Measurements from ENCODE around the gene COL27A1. TPM values are rescaled to one million over a fixed set of nuclear protein-coding genes. Genes with fewer than 3 reads are reported as not detected.

COL27A1 gene
- total and polyA plus RNA-seq, 2 experiments from 2014 or later: 10.5 to 18.0 TPM

GRCh38 chr9:114146735-114147134 is 8.6 kb upstream of the COL27A1 start (continued):
- no peak for TF ChIP-seq JUNB (IDR thresholded peaks at IDR 0.05; ENCODE audit: unreplicated experiment)
- no peak for TF ChIP-seq CREB1 (CRISPR knock-in tag; IDR thresholded peaks at IDR 0.05; ENCODE audit: low read depth)
- TF ChIP-seq REST (IDR thresholded peaks at IDR 0.05; ENCODE audit: unreplicated experiment): no peak
- TF ChIP-seq CTCF (conservative IDR thresholded peaks at IDR 0.05; ENCODE audit: low read depth in 2 of 2): no peak
- no peak for TF ChIP-seq ZNF331 (CRISPR knock-in tag; IDR thresholded peaks at IDR 0.05; ENCODE audit: low read depth)
- TF ChIP-seq STAT1 (IDR thresholded peaks at IDR 0.05; ENCODE audit: unreplicated experiment): no peak
- no peak for TF ChIP-seq ETS1 (IDR thresholded peaks at IDR 0.05)
- no peak for TF ChIP-seq NANOG (IDR thresholded peaks at IDR 0.05; ENCODE audit: borderline replicate concordance)

GRCh38 chr9:114149181-114149580 is 6.2 kb upstream of the COL27A1 start:
- H2AFZ ChIP-seq: no peak overlapping the region
- no peak overlapping the region for H3K4me3 Mint-ChIP-seq
- DNase-seq (ENCODE audit: low spot score): no peak
- H3K4me1 ChIP-seq (ENCODE audit: insufficient read depth): peaks cover 15% of the 10 kb centered on the region
- no peaks in the 10 kb centered on the region for H3K36me3 ChIP-seq (ENCODE audit: insufficient read depth)
- peaks cover 10% of the 10 kb centered on the region for H3K4me1 Mint-ChIP-seq
- H3K27me3 ChIP-seq (ENCODE audit: insufficient read depth): peaks cover 20% of the 10 kb centered on the region
- H3F3A ChIP-seq (replicated peaks; ENCODE audit: low read depth): no peaks in the 10 kb centered on the region
- no peaks in the 10 kb centered on the region for H3K79me2 ChIP-seq (replicated peaks; ENCODE audit: insufficient read depth)
- no peaks in the 10 kb centered on the region for H3K9me3 Mint-ChIP-seq
- H3K27ac ChIP-seq (ENCODE audit: low read depth): no peak overlapping the region
- H3K9me2 ChIP-seq (ENCODE audit: insufficient read depth): no peaks in the 10 kb centered on the region
- H4K20me1 ChIP-seq (replicated peaks; ENCODE audit: insufficient read depth): no peaks in the 10 kb centered on the region
- H3K27ac Mint-ChIP-seq: no peak overlapping the region
- no peak overlapping the region for H3K4me2 ChIP-seq
- H3K27me3 Mint-ChIP-seq (ENCODE audit: insufficient read depth, low read depth, poor library complexity): peaks cover 21% of the 10 kb centered on the region
- H3K36me3 Mint-ChIP-seq (ENCODE audit: low read depth): no peaks in the 10 kb centered on the region
- ATAC-seq: no peak
- H3K4me3 ChIP-seq: no peak overlapping the region
- TF ChIP-seq ZNF331 (CRISPR knock-in tag; IDR thresholded peaks at IDR 0.05; ENCODE audit: low read depth) (no peak), REST (IDR thresholded peaks at IDR 0.05; ENCODE audit: unreplicated experiment) (no peak), JUNB (IDR thresholded peaks at IDR 0.05; ENCODE audit: unreplicated experiment) (no peak), NANOG (IDR thresholded peaks at IDR 0.05; ENCODE audit: borderline replicate concordance) (no peak), ETS1 (IDR thresholded peaks at IDR 0.05) (no peak), ZNF114 (CRISPR knock-in tag; IDR thresholded peaks at IDR 0.05) (no peak), CREB1 (CRISPR knock-in tag; IDR thresholded peaks at IDR 0.05; ENCODE audit: low read depth) (no peak), EZH2phosphoT487 (IDR thresholded peaks at IDR 0.05; ENCODE audit: unreplicated experiment) (no peak), STAT1 (IDR thresholded peaks at IDR 0.05; ENCODE audit: unreplicated experiment) (no peak), POLR2AphosphoS5 (IDR thresholded peaks at IDR 0.05; ENCODE audit: low read depth) (no peak), EZH2 (IDR thresholded peaks at IDR 0.05; ENCODE audit: low read depth, unreplicated experiment) (no peak), CTCF (conservative IDR thresholded peaks at IDR 0.05; ENCODE audit: low read depth in 2 of 2) (no peak)

All from GM23338 (cell line).